Keratinocyte (primary cell): ENCODE results near the gene LRP1B. TPM values are rescaled to one million over a fixed set of nuclear protein-coding genes. Genes with fewer than 3 reads are reported as not detected.

Experiments used
- DNase-seq: peaks from one replicate; pipeline ENCODE4 v3.0.0-alpha.2; 2011; ENCODE audit warnings: low read depth, missing footprints, low spot score
- FAIRE-seq: peaks from 2 replicates; lab custom pipeline; 2011; peaks lifted over from hg19 to GRCh38; lab: Jason Lieb, UNC
- H2AFZ ChIP-seq: 2 replicates; pipeline ENCODE4 v1.6.0; 2012; ENCODE audit warnings: low read length, control low read depth, inconsistent platforms; ENCODE audit not compliant: control insufficient read depth
- H3K27ac ChIP-seq: 2 replicates; pipeline ENCODE4 v1.5.1; 2011; ENCODE audit warnings: low read length; ENCODE audit not compliant: control insufficient read depth, insufficient read depth
- H3K27me3 ChIP-seq: 3 replicates; pipeline ENCODE4 v1.6.0; 2011; ENCODE audit warnings: low read length; ENCODE audit not compliant: control insufficient read depth, insufficient read depth; ENCODE audit errors: extremely low read depth
- H3K36me3 ChIP-seq, 2 experiments: 2 replicates in 1 of 2; 3 replicates in 1 of 2; pipeline ENCODE4 v1.5.1; 2011; ENCODE audit warnings: low read length in 2 of 2, mild to moderate bottlenecking in 1 of 2; ENCODE audit not compliant: control insufficient read depth in 2 of 2, insufficient read depth in 2 of 2; ENCODE audit errors: extremely low read depth in 1 of 2
- H3K4me1 ChIP-seq: 3 replicates; pipeline ENCODE4 v1.5.1; 2011; ENCODE audit warnings: low read length; ENCODE audit not compliant: control insufficient read depth, insufficient read depth; ENCODE audit errors: extremely low read depth
- H3K4me2 ChIP-seq: 3 replicates; pipeline ENCODE4 v1.6.0; 2011; ENCODE audit warnings: low read depth, low read length; ENCODE audit not compliant: control insufficient read depth, insufficient read depth; ENCODE audit errors: extremely low read depth
- H3K4me3 ChIP-seq, 3 experiments: fragments of 200-600 bp in 1 of 3; sonication (generic) in 1 of 3; 2 replicates in 2 of 3; 3 replicates in 1 of 3; pipeline ENCODE4 v1.5.1; 2011 to 2016; ENCODE audit warnings: low read length in 3 of 3, mild to moderate bottlenecking in 3 of 3, control low read depth in 2 of 3, inconsistent platforms in 1 of 3, low read depth in 1 of 3, mixed read lengths in 1 of 3, mixed run types in 1 of 3, moderate library complexity in 1 of 3; ENCODE audit not compliant: control insufficient read depth in 2 of 3, insufficient read depth in 2 of 3; ENCODE audit errors: extremely low read depth in 1 of 3
- H3K79me2 ChIP-seq: 2 replicates; pipeline ENCODE4 v1.6.0; 2012; ENCODE audit warnings: low read length; ENCODE audit not compliant: control insufficient read depth, insufficient read depth
- H3K9ac ChIP-seq: 3 replicates; pipeline ENCODE4 v1.6.0; 2011; ENCODE audit warnings: low read length; ENCODE audit not compliant: control insufficient read depth, insufficient read depth; ENCODE audit errors: extremely low read depth
- H3K9me1 ChIP-seq: 3 replicates; pipeline ENCODE4 v1.6.0; 2011; ENCODE audit warnings: low read length; ENCODE audit not compliant: control insufficient read depth, insufficient read depth; ENCODE audit errors: extremely low read depth
- H3K9me3 ChIP-seq: 2 replicates; pipeline ENCODE4 v1.5.1; 2012; ENCODE audit warnings: low read depth, low read length; ENCODE audit not compliant: control insufficient read depth
- H4K20me1 ChIP-seq: 3 replicates; pipeline ENCODE4 v1.6.0; 2011; ENCODE audit warnings: low read length; ENCODE audit not compliant: control insufficient read depth, insufficient read depth; ENCODE audit errors: extremely low read depth
- CTCF ChIP-seq, 3 experiments: IDR thresholded peaks in 1 of 3; conservative IDR thresholded peaks in 1 of 3; optimal IDR thresholded peaks in 1 of 3; 2 replicates in 2 of 3; 3 replicates in 1 of 3; pipeline versions ENCODE3 to v1.5.1; 2011; ENCODE audit warnings: low read length in 3 of 3, mild to moderate bottlenecking in 3 of 3, moderate library complexity in 2 of 3, control low read depth in 1 of 3, inconsistent platforms in 1 of 3; ENCODE audit not compliant: insufficient read depth in 2 of 3; ENCODE audit errors: extremely low read depth in 1 of 3
- EZH2 ChIP-seq: IDR thresholded peaks from one replicate; pipeline ENCODE4 v1.6.1; 2012; ENCODE audit warnings: inconsistent platforms, mild to moderate bottlenecking, low read length, moderate library complexity
- dilution Hi-C: fragments of 300-500 bp; cut with MboI; formaldehyde crosslinking; loops from one replicate; pipeline ENCODE4 v1.7.0; 2020; ENCODE audit warnings: low sequenced_read_pairs; ENCODE audit not compliant: extremely low pct_ligation_motif_present
- polyA plus RNA-seq, 5 experiments: library from polyadenylated mRNA; depleted of rRNA in 3 of 5; stranded (reverse) in 3 of 5; stranded (forward) in 1 of 5; unstranded in 1 of 5; fragments of >200 nt; gene quantifications; 1 replicate in 1 of 5; 2 replicates in 3 of 5; 3 replicates in 1 of 5; pipeline versions ENCODE4 v1.2.1 to v1.2.3, GENCODE V29; 2011 to 2012; ENCODE audit warnings: missing spikeins in 2 of 5, low read depth in 1 of 5, low replicate concordance in 1 of 5

Gene LRP1B
- polyA plus RNA-seq, 1 donor (not counting 4 experiments of a cell fraction or from before 2014, with no cell fraction given) = not detected

GRCh38 chr2:140509765-140510164 lies 1621.1 kb downstream of the LRP1B start:
- no peaks in the 10 kb centered on the region for H3K36me3 ChIP-seq
- H3K4me2 ChIP-seq = no peak overlapping the region
- no peak for TF ChIP-seq EZH2
- TF ChIP-seq CTCF (optimal IDR thresholded peaks at IDR 0.05 in 1 of 3, IDR thresholded peaks at IDR 0.05 in 1 of 3, conservative IDR thresholded peaks at IDR 0.05 in 1 of 3; ENCODE audit: extremely low read depth in 1 of 3, insufficient read depth in 2 of 3, low read length in 3 of 3) = no peak
- dilution Hi-C loops = no loop called here
- DNase-seq = no peak
- no peak overlapping the region for H3K9ac ChIP-seq
- H3K27ac ChIP-seq = no peak overlapping the region
- no peak for FAIRE-seq
- no peak overlapping the region for H2AFZ ChIP-seq
- H3K4me3 ChIP-seq = no peak overlapping the region
- H3K9me1 ChIP-seq = no peaks in the 10 kb centered on the region
- H3K9me3 ChIP-seq = no peaks in the 10 kb centered on the region
- no peaks in the 10 kb centered on the region for H3K4me1 ChIP-seq
- no peaks in the 10 kb centered on the region for H3K79me2 ChIP-seq
- no peaks in the 10 kb centered on the region for H4K20me1 ChIP-seq
- H3K27me3 ChIP-seq = no peaks in the 10 kb centered on the region

- Histone ChIP-seq H3K36me3 (no peaks in the 10 kb centered on the region), H3K4me3 (no peak overlapping the region), H3K9ac (no peak overlapping the region), H3K9me3 (no peaks in the 10 kb centered on the region), H3K27me3 (no peaks in the 10 kb centered on the region), H3K4me1 (no peaks in the 10 kb centered on the region), H3K27ac (no peak overlapping the region), H4K20me1 (no peaks in the 10 kb centered on the region), H3K79me2 (no peaks in the 10 kb centered on the region), H2AFZ (no peak overlapping the region), H3K4me2 (no peak overlapping the region), H3K9me1 (no peaks in the 10 kb centered on the region)
- no peak for TF ChIP-seq EZH2
- no peak for TF ChIP-seq CTCF (optimal IDR thresholded peaks at IDR 0.05 in 1 of 3, IDR thresholded peaks at IDR 0.05 in 1 of 3, conservative IDR thresholded peaks at IDR 0.05 in 1 of 3; ENCODE audit: extremely low read depth in 1 of 3, insufficient read depth in 2 of 3, low read length in 3 of 3)
- dilution Hi-C loops = no loop called here
- no peak for FAIRE-seq
- DNase-seq = no peak
These were observed 1622.1 kb downstream of the LRP1B start for GRCh38 chr2:140508756-140509155.
